Muscle of leg (tissue), 11 donors: ENCODE data around the gene DOCK1. TPM values are rescaled to one million over a fixed set of nuclear protein-coding genes. Genes with fewer than 3 reads are reported as not detected.

ENCODE experiments used
- DNase-seq: peaks from one replicate; pipeline ENCODE4 v3.0.0; 2013
- H3K27ac ChIP-seq: one replicate; pipeline ENCODE4 v1.5.1; 2013; ENCODE audit warnings: mild to moderate bottlenecking, low read length, control low read depth
- H3K27me3 ChIP-seq: one replicate; pipeline ENCODE4 v1.6.1; 2013; ENCODE audit warnings: low read length; ENCODE audit not compliant: control insufficient read depth, insufficient read depth
- H3K36me3 ChIP-seq: one replicate; pipeline ENCODE4 v1.6.1; 2013; ENCODE audit warnings: low read length; ENCODE audit not compliant: control insufficient read depth, insufficient read depth
- H3K4me1 ChIP-seq: one replicate; pipeline ENCODE4 v1.6.1; 2013; ENCODE audit warnings: low read length; ENCODE audit not compliant: control insufficient read depth, insufficient read depth
- H3K4me3 ChIP-seq: one replicate; pipeline ENCODE4 v1.5.1; 2013; ENCODE audit warnings: low read length, control low read depth
- H3K9me3 ChIP-seq: replicated peaks from 2 replicates; pipeline ENCODE4 v1.6.1; 2013; ENCODE audit warnings: low read depth, low read length; ENCODE audit not compliant: control insufficient read depth
- WGBS: methylation state at CpG from one replicate; pipeline ENCODE4 v1.1.5; 2013; ENCODE audit warnings: missing lambda C conversion rate; ENCODE audit not compliant: insufficient coverage; 5-methylcytosine and 5-hydroxymethylcytosine counted together
- polyA plus RNA-seq, 8 donors: library from polyadenylated mRNA; unstranded; fragments of 120-200 nt; gene quantifications; one replicate each; pipeline versions ENCODE4 v1.2.1 to v1.2.3, GENCODE V29; 2013; ENCODE audit warnings: inconsistent platforms in 1 of 8, low replicate concordance in 1 of 8; ENCODE audit not compliant: insufficient read length in 8 of 8, insufficient read depth in 1 of 8
- total RNA-seq: library from RNA; stranded (reverse); fragments of 120-200 nt; gene quantifications from one replicate; pipeline ENCODE4 v1.2.4, GENCODE V29; 2013

Gene DOCK1
- total and polyA plus RNA-seq, 9 donors, result 27.3 to 52.9 (median 37.1) TPM

- 78% methylated on average over 4 of the region's 6 CpGs for WGBS
- no peak overlapping the region for H3K27ac ChIP-seq
Observed at GRCh38 chr10:127486355-127486754, 581.1 kb downstream of the DOCK1 start.

GRCh38 chr10:127492607-127493250, 587.5 kb downstream of the DOCK1 start:
- H3K4me3 ChIP-seq, result no peak overlapping the region
- WGBS, result 70% methylated on average over 4 of the region's 8 CpGs
- H3K36me3 ChIP-seq, result no peaks in the 10 kb centered on the region
- no peaks in the 10 kb centered on the region for H3K4me1 ChIP-seq
- H3K27ac ChIP-seq, result no peak overlapping the region
- no peak for DNase-seq
- H3K27me3 ChIP-seq, result peaks cover 2% of the 10 kb centered on the region
- H3K9me3 ChIP-seq, result no peaks in the 10 kb centered on the region

More at GRCh38 chr10:127486355-127486754, 581.1 kb downstream of the DOCK1 start:
- Histone ChIP-seq H3K27me3 (peaks cover 2% of the 10 kb centered on the region), H3K4me1 (no peaks in the 10 kb centered on the region), H3K36me3 (no peaks in the 10 kb centered on the region), H3K9me3 (no peaks in the 10 kb centered on the region), H3K4me3 (no peak overlapping the region)
- DNase-seq, result no peak

DNA sequence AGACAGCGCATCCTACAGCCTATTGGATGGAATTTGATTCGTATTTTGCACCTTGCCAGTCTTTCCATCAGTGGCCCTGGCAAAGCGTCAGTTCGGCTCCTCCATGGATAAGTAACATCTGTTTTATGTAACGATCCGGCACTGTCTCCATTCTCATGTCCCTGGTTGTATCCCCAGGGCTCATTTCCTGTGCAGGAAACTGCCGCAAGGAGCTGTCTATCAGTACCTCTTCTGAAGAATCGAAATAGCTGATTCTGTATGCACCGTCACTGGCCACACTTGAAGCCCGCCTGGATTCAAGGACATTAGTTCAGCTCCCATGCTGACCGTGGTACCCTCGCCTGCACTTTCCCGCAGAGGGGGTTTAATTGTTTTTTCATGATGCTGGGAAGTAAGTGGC, 590.8 kb downstream of the DOCK1 start:
- 25% methylated on average over 8 of the region's 13 CpGs for WGBS
- Histone ChIP-seq H3K27me3 (peaks cover 2% of the 10 kb centered on the region), H3K4me1 (no peaks in the 10 kb centered on the region), H3K4me3 (no peak overlapping the region), H3K36me3 (no peaks in the 10 kb centered on the region), H3K27ac (no peak overlapping the region), H3K9me3 (no peaks in the 10 kb centered on the region)
- DNase-seq, result peak; percentile 14

- no peak overlapping the region for H3K4me3 ChIP-seq
- WGBS, result 90% methylated on average over 10 of the region's 10 CpGs
- H3K4me1 ChIP-seq, result no peaks in the 10 kb centered on the region
- DNase-seq, result no peak
- no peak overlapping the region for H3K27ac ChIP-seq
- no peaks in the 10 kb centered on the region for H3K36me3 ChIP-seq
- H3K9me3 ChIP-seq, result no peaks in the 10 kb centered on the region
- H3K27me3 ChIP-seq, result no peaks in the 10 kb centered on the region
Observed at GRCh38 chr10:127497685-127498084, 592.5 kb downstream of the DOCK1 start.

DNA sequence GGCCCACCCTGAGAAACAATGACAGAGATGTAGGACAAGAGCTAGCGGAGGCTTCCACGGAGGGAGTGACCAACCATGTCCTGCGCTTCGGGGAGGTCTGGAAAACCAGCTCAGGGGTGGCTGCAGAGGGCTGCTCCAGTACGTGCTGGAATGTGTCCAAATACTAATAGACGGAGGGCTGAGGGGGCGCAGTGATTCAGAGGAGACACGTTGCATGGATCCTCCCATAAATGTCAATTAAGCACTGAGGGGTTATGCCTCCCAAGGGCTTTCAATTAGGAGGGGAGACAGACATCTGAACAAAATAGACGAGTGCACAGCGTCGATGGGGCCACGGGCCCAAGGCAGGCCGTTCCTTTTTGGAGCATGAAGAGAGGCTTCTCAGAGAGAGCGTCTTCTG, 592.9 kb downstream of the DOCK1 start:
- Histone ChIP-seq H3K9me3 (no peaks in the 10 kb centered on the region), H3K27ac (no peak overlapping the region), H3K4me1 (no peaks in the 10 kb centered on the region), H3K27me3 (no peaks in the 10 kb centered on the region), H3K4me3 (no peak overlapping the region), H3K36me3 (no peaks in the 10 kb centered on the region)
- WGBS, result 64% methylated on average over 13 of the region's 14 CpGs
- no peak for DNase-seq

GRCh38 chr10:127500127-127500526, 594.9 kb downstream of the DOCK1 start:
- H3K4me1 ChIP-seq, result no peaks in the 10 kb centered on the region
- no peaks in the 10 kb centered on the region for H3K9me3 ChIP-seq
- H3K36me3 ChIP-seq, result no peaks in the 10 kb centered on the region
- DNase-seq, result no peak
- H3K4me3 ChIP-seq, result no peak overlapping the region
- no peaks in the 10 kb centered on the region for H3K27me3 ChIP-seq
- no peak overlapping the region for H3K27ac ChIP-seq
- 83% methylated on average over 6 of the region's 8 CpGs for WGBS

Other genes starting within 250 kb of the DOCK1 start
- 0.58 TPM for gene C10orf90, start 234.7 kb upstream of the DOCK1 start, total RNA-seq
- gene C10orf90, start 234.7 kb upstream of the DOCK1 start, polyA plus RNA-seq, result 1 to 10 TPM in 2 of 8 donors, under 1 TPM in 6; 0.53 to 1.1 (median 0.83) TPM